Fibroblast of lung (primary cell): ENCODE data around the gene PDK1. TPM values are rescaled to one million over a fixed set of nuclear protein-coding genes. Genes with fewer than 3 reads are reported as not detected.

Experiments used
- DNase-seq, 2 donors: peaks; one replicate each; pipeline versions ENCODE4 v3.0.0 to v3.0.0-alpha.2; 2010; ENCODE audit warnings: low read depth in 2 of 2
- H2AFZ ChIP-seq: 2 replicates; pipeline ENCODE4 v1.5.1; 2012; ENCODE audit warnings: low read length, control low read depth, inconsistent platforms
- H3K27ac ChIP-seq: 2 replicates; pipeline ENCODE4 v1.5.1; 2011; ENCODE audit warnings: low read length, control low read depth; ENCODE audit not compliant: insufficient read depth
- H3K27me3 ChIP-seq: 2 replicates; pipeline ENCODE4 v1.5.1; 2011; ENCODE audit warnings: mild to moderate bottlenecking, low read length; ENCODE audit not compliant: control insufficient read depth, insufficient read depth
- H3K36me3 ChIP-seq: 2 replicates; pipeline ENCODE4 v1.5.1; 2011; ENCODE audit warnings: low read length; ENCODE audit not compliant: control insufficient read depth, insufficient read depth
- H3K4me1 ChIP-seq: 2 replicates; pipeline ENCODE4 v1.5.1; 2011; ENCODE audit warnings: low read length; ENCODE audit not compliant: control insufficient read depth, insufficient read depth; ENCODE audit errors: extremely low read depth
- H3K4me2 ChIP-seq: 2 replicates; pipeline ENCODE4 v1.5.1; 2011; ENCODE audit warnings: low read length, control low read depth; ENCODE audit not compliant: insufficient read depth; ENCODE audit errors: extremely low read depth
- H3K4me3 ChIP-seq, 4 experiments: fragments of 200-600 bp in 1 of 4; sonication (generic) in 1 of 4; replicated peaks in 1 of 4; 2 replicates each; pipeline ENCODE4 v1.5.1; 2011 to 2016; ENCODE audit warnings: low read length in 4 of 4, low read depth in 3 of 4, mild to moderate bottlenecking in 3 of 4, control low read depth in 2 of 4, inconsistent platforms in 1 of 4, mixed read lengths in 1 of 4; ENCODE audit not compliant: insufficient read depth in 1 of 4; ENCODE audit errors: control extremely low read depth in 1 of 4
- H3K79me2 ChIP-seq: 2 replicates; pipeline ENCODE4 v1.5.1; 2012; ENCODE audit warnings: mild to moderate bottlenecking, low read length, inconsistent platforms; ENCODE audit not compliant: control insufficient read depth, insufficient read depth
- H3K9ac ChIP-seq: 2 replicates; pipeline ENCODE4 v1.5.1; 2011; ENCODE audit warnings: mild to moderate bottlenecking, low read length, control low read depth; ENCODE audit not compliant: insufficient read depth
- H3K9me3 ChIP-seq: 2 replicates; pipeline ENCODE4 v1.5.1; 2012; ENCODE audit warnings: low read depth, low read length; ENCODE audit not compliant: control insufficient read depth, insufficient read depth
- H4K20me1 ChIP-seq: 2 replicates; pipeline ENCODE4 v1.5.1; 2011; ENCODE audit warnings: low read length; ENCODE audit not compliant: control insufficient read depth, insufficient read depth; ENCODE audit errors: extremely low read depth
- CTCF ChIP-seq, 2 donors: IDR thresholded peaks in 1 of 2; conservative IDR thresholded peaks in 1 of 2; 1 replicate in 1 of 2; 2 replicates in 1 of 2; pipeline ENCODE4 v1.5.1; 2011 to 2012; ENCODE audit warnings: low read length in 2 of 2, control low read depth in 1 of 2, inconsistent platforms in 1 of 2, low read depth in 1 of 2, mild to moderate bottlenecking in 1 of 2
- EZH2 ChIP-seq: IDR thresholded peaks from 2 replicates; pipeline ENCODE4 v1.5.1; 2012; ENCODE audit warnings: low read length, control low read depth, mild to moderate bottlenecking; ENCODE audit errors: missing control alignments
- polyA plus RNA-seq, 2 donors: library from polyadenylated mRNA; depleted of rRNA in 1 of 2; stranded (reverse) in 1 of 2; unstranded in 1 of 2; fragments of >200 nt; gene quantifications; 2 replicates each; pipeline ENCODE4 v1.2.1, GENCODE V29; 2011 to 2012; ENCODE audit warnings: missing spikeins in 1 of 2
- total RNA-seq: library from RNA; depleted of rRNA; stranded (reverse); fragments of >200 nt; gene quantifications from 2 replicates; pipeline ENCODE4 v1.2.1, GENCODE V29; 2014

Gene PDK1
- total and polyA plus RNA-seq, 2 donors (not counting 1 experiment from before 2014, with no cell fraction given) = 11.2 to 63.0 TPM

DNA sequence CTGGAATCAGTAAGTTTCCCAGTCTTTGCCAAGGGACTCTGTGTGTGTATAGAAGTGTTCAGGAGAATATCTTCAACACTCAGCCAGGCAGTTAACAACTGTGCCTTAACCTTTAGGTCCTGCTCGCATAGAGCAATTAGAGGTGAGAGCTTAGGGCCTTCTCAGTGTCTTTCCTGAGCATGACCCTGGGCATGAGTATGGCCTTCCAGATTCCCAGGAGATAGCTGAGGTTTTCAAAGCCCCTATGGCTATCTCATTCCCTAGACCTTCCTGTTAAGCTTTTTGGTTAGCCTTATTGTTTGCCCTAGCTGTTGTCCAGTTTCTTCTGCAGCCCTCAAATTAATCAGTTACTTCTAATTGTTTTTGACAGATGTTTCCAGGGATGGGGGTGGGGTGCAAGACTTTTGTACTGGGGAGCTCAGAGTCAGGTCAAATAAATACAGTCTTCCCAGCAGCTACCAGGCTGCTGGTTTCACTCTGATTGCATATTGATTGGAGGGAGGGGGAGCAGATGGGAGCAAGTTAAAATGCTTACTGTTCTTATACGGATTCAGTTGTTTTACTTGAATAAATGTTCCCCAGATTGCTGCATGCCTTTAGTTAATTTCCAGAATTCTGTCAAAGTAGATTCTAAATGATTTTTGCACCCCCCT, 23.1 kb downstream of the PDK1 start:
- peaks cover 3% of the 10 kb centered on the region for H3K36me3 ChIP-seq
- H3K9ac ChIP-seq = no peak overlapping the region
- H3K27me3 ChIP-seq = no peaks in the 10 kb centered on the region

DNA sequence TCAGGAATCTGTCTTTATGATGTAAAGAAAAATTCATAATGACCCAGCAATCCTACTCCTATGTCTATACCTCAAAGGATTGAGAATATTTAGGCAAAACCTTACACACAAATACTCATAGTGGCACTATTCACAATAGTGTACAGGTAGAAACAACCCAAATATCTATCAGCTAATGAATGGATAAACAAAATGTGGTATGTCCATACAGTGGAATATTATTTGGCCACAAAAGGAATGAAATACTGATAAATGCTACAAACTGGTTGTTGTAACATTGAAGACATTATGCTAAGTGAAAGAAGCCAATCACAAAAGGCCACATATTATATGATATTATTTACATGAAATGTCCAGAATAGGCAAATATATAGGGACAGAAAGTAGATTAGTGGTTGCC, 24.7 kb downstream of the PDK1 start:
- Histone ChIP-seq H3K9ac (no peak overlapping the region), H4K20me1 (no peaks in the 10 kb centered on the region), H3K27ac (no peak overlapping the region), H2AFZ (no peak overlapping the region), H3K9me3 (no peaks in the 10 kb centered on the region), H3K36me3 (peaks cover 3% of the 10 kb centered on the region), H3K79me2 (peaks cover 2% of the 10 kb centered on the region), H3K4me1 (no peaks in the 10 kb centered on the region), H3K4me2 (no peak overlapping the region), H3K4me3 (no peak overlapping the region), H3K27me3 (no peaks in the 10 kb centered on the region)
- no peak for DNase-seq
- TF ChIP-seq CTCF (conservative IDR thresholded peaks at IDR 0.05 in 1 of 2, IDR thresholded peaks at IDR 0.05 in 1 of 2; ENCODE audit: low read depth in 1 of 2, low read length in 2 of 2) (no peak), EZH2 (no peak)

More for the DNA sequence above, 23.1 kb downstream of the PDK1 start:
- TF ChIP-seq EZH2 (no peak), CTCF (conservative IDR thresholded peaks at IDR 0.05 in 1 of 2, IDR thresholded peaks at IDR 0.05 in 1 of 2; ENCODE audit: low read depth in 1 of 2, low read length in 2 of 2) (no peak)
- Histone ChIP-seq H3K27ac (no peak overlapping the region), H3K4me1 (no peaks in the 10 kb centered on the region), H3K9me3 (no peaks in the 10 kb centered on the region), H3K79me2 (peaks cover 2% of the 10 kb centered on the region), H4K20me1 (no peaks in the 10 kb centered on the region), H3K4me2 (no peak overlapping the region), H2AFZ (no peak overlapping the region), H3K4me3 (no peak overlapping the region)
- DNase-seq = no peak

DNA sequence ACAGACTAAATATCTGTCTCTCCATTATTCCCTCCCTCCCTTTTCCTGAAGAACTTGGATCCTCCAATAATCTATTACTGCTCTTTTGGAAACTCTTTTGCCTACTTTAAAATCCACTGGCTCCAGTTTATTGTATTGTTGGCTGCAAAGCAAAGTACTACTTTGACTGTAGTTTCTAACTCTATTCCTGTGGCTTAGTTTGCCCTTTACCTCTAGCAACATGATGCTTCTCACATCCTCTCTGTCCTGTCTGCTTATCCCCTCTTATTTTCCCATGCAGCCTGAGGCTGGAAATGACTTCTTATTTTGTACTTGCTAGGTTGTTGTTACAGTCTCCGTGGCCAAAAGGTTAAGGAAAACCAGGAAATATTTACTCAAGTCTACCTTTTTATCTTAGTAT, 26.8 kb downstream of the PDK1 start:
- H2AFZ ChIP-seq = no peak overlapping the region
- TF ChIP-seq EZH2 = no peak
- no peak for TF ChIP-seq CTCF (conservative IDR thresholded peaks at IDR 0.05 in 1 of 2, IDR thresholded peaks at IDR 0.05 in 1 of 2; ENCODE audit: low read depth in 1 of 2, low read length in 2 of 2)
- DNase-seq = no peak
- no peak overlapping the region for H3K9ac ChIP-seq
- no peaks in the 10 kb centered on the region for H3K27me3 ChIP-seq
- H3K27ac ChIP-seq = no peak overlapping the region
- peaks cover 3% of the 10 kb centered on the region for H3K36me3 ChIP-seq
- H3K4me2 ChIP-seq = no peak overlapping the region
- H3K9me3 ChIP-seq = no peaks in the 10 kb centered on the region
- H3K4me3 ChIP-seq = no peak overlapping the region
- peaks cover 2% of the 10 kb centered on the region for H3K79me2 ChIP-seq
- no peaks in the 10 kb centered on the region for H4K20me1 ChIP-seq
- H3K4me1 ChIP-seq = no peaks in the 10 kb centered on the region
